GM19452 (cell line): ENCODE results near the gene CEP112.
"Not testable (repeated sequence)": the region's sequence is repeated elsewhere in the genome, so short reads cannot be mapped to it uniquely, and the experiment has no call there.

Experiments used
- ATAC-seq: cut with Tn5 transposase; IDR thresholded peaks from one replicate; pipeline ENCODE4 v1.9.1; 2021; ENCODE audit not compliant: unreplicated experiment

The CEP112 gene

DNA sequence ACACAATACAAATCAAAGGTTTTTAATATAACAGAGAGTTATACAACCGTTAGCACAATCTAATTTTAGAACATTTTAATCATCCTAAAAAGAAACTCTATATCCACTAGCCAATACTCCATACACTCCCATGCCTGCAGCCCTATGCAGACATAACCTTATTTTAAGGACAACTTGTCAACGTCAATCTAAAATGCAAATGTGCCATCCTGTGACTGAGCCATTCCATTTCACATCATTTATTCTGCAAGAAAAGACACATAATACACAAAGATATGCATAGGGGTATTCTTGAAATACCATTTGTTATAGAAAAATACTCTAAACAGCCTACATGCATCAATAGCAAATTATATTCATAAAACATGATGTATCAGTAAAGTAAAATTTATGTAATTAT, 106.7 kb downstream of the CEP112 start:
- no peak for ATAC-seq

DNA sequence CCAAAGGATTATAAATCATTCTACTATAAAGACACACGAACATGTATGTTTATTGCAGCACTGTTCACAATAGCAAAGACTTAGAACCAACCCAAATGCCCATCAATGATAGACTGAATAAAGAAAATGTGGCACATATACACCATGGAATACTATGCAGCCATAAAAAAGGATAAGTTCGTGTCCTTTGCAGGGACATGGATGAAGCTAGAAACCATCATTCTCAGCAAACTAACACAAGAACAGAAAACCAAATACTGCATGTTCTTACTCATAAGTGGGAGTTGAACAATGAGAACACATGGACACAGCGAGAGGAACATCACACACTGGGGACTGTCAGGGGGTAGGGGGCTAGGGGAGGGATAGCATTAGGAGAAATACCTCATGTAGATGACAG, 111.3 kb downstream of the CEP112 start:
- not testable (repeated sequence) for ATAC-seq

DNA sequence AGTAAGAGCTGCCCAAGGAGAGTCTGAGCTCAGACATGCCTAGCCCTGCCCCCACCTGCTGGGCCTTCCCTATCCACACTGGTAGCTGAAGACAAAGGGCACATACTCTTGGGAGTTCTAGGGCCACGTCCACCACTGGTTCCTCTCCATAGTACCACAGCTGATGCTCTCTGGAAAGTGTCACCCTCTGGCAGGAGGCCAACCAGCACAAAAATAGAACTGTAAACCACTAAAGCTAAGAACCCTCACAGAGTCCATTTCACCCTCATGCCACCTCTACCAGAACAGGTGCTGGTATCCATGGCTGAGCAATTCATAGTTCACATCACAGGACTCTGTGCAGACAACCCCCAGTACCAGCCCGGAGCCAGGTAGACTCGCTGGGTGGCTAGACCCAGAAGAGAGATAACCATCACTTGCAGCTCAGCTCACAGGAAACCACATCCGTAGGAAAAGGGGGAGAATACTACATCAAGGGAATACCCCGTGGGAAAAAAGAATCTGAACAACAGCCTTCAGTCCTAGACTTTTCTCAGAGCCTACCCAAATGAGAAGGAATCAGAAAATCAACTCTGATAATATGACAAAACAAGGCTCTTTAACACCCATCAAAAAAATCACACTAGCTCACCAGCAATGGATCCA, 115.3 kb downstream of the CEP112 start:
- no peak for ATAC-seq

DNA sequence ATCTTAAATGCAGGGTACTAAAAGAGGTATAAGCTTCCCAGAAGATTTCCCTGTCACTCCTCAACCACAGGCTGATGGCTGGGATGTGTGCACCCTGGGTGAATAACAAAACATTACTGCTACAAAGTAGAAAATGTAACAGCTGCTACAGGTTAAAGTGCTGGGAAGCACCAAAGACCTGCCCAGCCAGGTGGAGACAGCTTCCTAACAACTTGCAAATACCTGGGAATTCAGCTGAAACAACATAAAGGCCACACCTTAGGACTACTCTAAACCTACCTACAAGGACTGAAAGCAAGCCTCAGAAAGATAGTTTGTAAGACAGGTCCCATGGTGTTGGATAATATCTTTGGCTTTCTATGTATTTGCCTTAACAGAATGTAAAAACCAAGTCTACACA, 118.5 kb downstream of the CEP112 start:
- no peak for ATAC-seq

DNA sequence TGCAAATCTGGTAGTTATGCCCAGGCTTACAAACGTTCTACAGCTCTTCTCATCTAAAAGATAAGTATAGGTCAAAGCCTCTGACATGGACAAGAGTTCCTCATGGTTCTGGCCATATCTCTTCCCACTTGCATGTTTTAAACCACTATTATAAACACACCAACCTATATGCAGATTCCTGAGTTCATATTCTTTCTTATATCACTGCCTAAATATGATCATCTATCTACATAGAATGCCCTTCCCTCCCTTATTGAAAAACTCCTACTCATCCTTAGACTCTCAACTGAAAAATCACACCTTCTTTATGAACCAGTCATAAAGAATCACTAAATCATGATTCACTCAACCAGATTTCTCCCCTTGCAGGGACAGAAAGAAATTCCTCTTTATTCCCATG, 128.2 kb downstream of the CEP112 start:
- no peak for ATAC-seq

DNA sequence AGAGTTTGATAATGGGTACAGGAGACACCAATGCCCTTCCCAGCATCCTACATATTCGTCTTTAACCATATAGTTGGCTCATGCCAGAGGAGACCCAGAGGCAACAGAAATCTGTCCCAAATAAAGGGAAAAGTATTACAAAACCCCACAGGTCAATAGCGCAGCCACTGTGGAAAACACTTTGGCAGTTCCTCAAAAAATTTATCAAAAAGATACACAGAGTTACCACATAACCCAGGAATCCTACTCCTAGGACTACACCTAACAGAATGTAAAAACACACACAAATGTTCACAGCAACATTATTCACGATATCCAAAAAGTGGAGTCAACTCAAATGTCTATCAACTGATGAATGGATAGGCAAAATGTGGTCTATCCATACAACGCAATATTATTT, 135.8 kb downstream of the CEP112 start:
- ATAC-seq, result no peak

DNA sequence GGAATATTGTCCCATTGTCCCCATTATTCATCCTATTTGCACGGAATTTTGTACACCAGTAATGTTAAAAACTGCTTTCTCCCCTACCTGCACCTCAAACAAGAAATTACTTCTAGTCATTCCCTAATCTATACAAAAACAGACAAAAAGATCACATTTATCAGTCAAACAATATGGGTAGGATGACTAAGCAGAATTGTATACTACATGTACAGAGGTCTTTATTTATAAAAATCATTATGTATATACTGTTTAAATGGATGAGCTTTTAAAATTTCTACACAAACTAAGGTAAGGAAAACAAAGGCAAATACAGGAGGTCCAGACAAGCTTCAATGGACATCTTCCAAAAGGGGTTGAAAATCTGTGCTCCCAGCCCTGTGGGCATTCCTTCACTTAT, 137.7 kb downstream of the CEP112 start:
- no peak for ATAC-seq

DNA sequence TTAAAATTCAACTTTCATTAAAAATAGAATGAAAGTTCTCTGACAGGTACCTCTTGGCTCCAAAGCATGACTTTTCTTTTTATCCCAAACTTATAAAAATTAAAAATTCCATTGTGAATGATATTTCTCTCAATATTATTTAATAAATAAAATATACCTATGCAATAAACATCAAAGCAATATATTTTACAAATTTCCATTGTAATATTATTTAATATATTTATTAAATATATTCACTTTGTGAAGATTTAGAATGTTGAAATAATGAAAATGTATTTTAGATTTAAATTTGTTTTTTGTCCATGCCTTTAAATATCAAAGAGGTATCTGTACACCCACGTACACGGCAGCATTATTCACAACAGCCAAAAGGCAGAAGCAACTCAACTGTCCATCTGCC, 147.8 kb downstream of the CEP112 start:
- ATAC-seq, result no peak

DNA sequence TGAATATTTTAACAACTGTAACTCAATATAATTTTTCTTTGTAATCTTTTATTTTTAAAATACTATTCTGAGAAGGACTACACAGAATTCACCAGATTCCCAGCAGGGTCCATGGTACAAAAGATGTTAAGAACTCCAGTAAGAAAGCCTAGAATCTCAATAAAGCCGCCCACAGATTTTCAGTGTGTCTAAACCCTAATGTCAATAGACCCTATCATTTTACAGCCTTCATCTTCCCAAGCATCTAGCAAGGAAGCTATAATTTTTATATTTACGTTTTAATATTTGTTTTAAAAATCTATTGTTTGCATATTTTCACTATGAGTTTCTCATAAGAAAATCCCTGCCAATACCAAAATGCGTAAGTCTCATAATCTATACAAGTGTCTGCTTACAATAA, 148.5 kb downstream of the CEP112 start:
- no peak for ATAC-seq

DNA sequence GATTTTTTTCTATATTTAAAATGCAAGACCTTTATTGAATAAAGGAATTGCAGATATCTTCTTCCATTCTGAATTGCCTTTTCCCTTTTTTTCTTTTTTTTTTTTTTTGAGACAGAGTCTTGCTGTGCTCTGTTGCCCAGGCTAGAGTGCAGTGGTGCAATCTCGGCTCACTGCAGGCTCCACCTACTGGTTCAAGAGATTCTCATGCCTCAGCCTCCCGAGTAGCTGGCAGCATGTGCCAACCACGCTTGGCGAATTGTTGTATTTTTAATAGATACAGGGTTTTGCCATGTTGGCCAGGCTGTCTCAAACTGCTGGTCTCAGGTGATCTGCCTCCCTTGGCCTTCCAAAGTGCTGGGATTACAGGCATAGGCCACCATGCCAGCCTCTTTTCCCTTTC, 151.5 kb downstream of the CEP112 start:
- no peak for ATAC-seq

DNA sequence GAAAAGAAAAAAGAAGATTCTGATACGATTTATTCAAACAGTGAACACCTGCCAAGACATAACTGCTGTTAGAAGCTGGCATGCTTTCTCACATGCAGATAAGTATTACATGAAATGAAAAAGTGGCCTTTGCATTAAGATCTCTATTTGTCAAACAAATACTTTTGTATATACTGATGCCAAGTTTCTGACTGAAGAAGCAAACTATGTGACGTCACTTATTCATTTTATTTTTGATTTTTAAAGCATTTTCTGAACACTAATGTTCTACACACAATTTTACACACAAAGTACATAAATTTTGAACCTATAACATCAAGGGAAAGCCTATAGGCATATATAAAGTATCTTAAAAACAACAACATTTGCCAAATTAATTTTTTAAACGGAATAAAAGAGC, 153.8 kb downstream of the CEP112 start:
- no peak for ATAC-seq

DNA sequence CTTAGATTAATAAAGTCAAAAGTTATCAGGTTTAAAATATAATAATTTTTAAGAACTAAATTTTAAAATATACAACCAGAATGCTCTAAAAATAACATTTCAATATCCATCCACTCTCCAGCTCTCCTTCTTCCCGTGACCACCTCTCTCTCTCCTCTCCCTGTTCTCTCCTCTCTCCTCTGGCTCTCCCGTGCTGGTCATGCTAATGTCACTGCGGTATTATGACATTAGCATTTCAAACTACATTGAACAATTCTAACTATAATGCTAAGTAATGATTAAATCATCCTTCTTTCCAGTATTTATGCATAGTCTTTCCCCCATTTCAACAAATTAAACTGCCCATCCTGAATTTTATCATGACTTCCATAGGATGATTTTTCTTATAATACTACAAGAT, 154.7 kb downstream of the CEP112 start:
- ATAC-seq, result no peak

DNA sequence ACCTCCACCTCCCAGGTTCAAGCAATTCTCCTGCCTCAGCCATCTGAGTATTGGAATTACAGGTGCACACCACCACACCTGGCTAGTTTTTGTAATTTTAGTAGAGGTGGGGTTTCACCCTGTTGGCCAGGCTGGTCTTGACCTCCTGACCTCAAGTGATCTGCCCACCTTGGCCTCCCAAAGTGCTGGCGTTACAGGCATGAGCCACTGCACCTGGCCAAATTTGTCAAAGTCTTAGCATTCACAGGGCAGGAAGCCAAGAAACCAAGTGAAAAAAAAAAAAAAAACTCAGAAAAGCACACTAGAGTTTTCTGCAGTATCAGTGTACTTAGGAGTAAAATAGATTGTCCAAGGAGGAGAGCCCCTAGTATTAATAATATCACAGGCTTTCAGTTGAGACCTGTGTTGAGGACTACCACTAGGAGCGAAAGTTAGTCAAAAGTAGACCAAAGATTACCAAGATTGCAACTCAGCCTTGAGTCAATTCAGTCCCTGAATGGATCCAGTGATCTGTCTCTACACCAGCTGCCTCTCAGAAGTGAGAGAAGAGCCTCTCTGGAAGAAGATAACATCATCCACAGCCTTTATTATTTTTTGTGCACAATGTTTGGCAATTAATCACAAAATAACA, 159.7 kb downstream of the CEP112 start:
- no peak for ATAC-seq

DNA sequence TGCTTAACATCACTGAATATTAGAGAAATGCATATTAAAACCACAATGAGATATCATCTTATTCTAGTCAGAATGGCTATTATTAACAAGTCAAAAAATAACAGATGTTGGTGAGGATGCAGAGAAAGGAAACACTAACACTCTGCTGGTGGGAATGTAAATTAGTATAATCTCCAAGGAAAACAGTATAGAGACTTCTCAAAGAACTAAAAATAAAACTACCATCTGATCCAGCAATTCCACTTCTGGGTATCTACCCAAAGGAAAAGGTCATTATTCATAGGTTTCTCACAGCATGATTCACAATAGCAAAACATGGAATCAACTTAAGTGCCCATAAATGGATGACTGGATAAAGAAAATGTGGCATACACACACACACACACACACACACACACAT, 166.4 kb downstream of the CEP112 start:
- no peak for ATAC-seq

DNA sequence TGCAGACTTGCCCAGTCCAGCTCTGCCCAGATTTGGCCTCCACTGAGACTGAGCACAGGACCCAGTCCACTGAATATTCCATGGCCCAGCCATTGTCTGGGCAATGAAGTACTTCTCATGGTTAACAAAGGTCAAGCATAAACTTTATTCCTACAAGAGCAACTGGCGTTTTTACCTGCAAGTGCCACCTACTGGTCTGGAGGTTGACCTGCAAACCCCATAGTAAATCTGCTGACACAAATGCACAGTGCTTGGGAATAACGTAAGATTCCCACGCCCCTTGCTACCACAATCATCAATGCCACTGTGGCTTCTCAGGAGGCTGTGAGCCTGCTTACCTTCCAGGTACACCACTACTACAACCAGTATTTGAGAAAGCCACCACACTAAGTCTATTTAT, 170.2 kb downstream of the CEP112 start:
- no peak for ATAC-seq

DNA sequence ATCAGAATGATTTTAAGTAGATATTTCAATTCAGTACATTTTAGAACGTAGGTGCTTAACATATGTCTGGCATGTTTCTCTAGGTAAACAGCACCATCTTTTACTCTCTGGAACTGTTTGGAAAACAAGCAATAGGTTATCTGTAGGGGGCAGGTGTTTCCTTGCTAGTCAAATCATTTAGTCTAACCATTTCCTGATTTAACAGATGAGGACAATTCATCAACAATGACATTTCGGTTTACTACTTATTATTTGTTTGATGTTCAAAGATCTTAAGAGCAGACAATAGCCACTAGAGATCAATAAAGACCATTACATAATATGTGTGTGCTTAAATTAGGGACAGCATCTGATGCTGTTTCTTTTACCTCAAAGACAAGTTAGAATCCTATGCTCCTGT, 173.1 kb downstream of the CEP112 start:
- no peak for ATAC-seq

DNA sequence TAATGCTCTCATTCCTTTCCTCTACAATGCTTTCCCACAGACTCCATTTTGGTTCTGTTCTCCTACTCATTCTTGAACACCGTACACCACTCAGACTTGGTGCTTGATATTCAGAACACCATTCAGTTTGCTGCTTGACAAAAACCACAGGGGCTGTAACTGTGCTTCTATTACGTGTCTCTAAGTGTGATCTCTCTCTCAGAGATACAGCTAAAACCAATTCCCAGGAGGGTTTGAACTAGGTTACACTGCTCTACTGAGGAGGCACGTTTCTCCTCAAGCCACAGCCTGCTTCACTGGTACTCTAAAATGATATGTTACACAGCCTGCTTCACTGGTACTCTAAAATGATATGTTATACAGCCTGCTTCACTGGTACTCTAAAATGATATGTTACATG, 175.7 kb downstream of the CEP112 start:
- ATAC-seq, result no peak

DNA sequence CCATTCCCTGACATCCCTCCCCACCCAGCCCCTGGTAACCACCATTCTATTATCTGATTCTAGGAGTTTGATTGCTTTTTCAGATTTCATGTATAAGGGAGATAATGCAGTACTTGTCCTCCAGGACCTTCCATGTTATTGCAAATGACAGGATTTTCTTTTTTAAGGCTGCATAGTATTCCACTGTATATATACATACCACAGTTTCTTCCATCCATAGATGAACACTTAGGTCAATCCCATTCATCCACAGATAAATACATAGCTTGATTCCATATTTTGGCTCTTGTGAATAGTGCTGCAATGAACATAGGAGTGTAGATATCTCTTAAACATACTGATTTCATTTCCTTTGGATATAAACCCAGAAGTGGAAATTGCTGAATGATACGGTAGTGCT, 183.3 kb downstream of the CEP112 start:
- no peak for ATAC-seq

DNA sequence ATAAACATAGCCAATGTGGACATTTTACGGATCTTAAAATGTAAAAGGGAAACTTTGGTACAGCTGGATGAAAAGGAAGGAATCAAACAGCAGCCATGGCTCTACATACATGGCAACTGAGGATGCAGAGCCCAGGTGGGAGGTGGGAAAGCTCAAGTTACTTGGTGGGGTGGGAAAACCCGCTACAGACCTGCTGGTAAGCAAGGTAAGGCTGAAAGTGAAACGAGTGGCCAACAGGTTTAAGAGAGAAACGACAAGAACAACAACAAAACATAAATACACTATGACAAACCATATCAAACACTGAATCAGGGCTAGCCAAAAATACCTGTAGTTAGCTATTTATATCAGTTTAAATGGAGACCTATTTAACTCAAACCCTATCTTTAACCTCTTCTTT, 185.3 kb downstream of the CEP112 start:
- ATAC-seq, result no peak

DNA sequence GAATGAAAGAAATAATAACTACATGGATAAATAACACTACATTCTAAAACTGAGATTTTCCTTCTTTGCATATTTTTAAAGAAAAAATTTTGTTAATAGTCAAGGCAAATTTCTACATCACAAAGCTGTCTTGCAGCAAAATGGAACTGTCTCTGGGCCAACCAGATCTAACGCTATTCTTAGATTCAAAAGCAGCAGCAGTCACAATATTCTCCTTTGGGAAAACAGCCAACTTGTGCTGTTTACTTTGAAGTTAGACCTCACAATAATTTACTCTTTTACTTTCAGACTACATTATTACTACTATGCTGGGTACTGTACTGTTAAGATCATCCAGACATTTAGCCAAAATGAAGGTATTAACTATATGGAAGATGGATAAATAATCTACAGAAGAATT, 189.1 kb downstream of the CEP112 start:
- ATAC-seq, result no peak

DNA sequence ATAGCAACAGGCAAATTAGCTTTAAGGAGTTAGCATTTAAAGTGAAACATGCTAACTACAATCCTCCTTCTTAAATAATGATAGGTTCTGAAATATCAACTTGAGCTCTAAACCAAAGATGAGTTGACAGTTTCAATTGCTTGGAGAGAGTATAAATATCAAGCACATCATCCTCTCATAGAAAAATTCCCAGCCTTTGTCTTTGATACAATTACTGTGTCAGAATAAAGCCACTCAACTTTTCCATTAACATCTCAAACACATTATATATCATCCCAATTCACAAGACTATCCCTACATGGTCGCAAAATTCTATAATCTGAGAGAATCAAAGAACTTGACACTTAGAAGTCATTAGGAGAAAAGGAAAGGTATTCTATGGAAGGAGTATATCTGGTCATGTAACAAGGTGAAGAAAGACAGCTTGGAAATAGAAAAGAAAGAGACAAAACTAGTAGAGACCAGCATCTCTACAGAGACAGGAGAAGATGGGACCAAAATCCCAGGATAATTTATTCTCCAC, 189.8 kb downstream of the CEP112 start:
- no peak for ATAC-seq

DNA sequence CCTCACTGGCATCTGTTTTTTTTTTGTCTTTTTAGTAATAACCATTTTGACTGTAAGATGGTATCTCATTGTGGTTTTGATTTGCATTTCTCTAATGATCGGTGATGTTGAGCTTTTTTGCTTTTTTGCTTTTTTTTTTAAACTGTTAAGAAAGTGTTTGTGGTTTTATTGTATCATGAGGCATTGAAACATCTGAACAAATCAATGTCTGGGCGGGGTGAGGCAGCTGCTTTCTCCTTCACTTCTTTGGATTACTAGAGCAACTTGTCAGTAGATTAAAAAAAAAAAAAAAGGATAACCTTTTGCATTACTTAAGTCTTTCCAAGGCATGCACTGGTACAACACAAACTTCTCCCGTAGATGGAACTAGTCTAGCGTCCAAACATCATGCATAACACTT, 191.7 kb downstream of the CEP112 start:
- no peak for ATAC-seq

DNA sequence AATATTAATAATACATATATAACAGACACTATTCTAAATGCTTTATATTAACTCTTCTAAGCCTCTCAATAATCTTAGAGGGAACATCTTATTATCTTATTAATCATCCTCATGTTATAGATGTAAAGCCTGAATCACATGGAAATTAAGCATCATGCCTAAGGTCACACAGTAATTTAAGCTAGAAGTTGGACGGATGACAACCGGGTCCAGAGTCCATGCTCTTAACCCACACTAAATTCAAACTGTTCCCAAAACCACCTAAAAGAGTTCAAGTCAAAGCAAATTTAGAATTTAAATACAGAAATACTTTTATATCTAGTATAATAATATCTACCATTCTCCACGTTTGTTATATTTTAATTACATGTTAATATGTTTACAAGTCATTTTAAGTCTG, 193.3 kb downstream of the CEP112 start:
- ATAC-seq, result no peak
